Measurements from ENCODE around the gene MARK3. TPM values are rescaled to one million over a fixed set of nuclear protein-coding genes. Genes with fewer than 3 reads are reported as not detected.

MARK3 gene
- total RNA-seq, 2 experiments from 2014 or later = 107 TPM

GRCh38 chr14:103460415-103460814 is 75.2 kb downstream of the MARK3 start:
- CTCF ChIA-PET = interaction anchor here (2.5 kb wide), 1 partner anchor 69 kb away, joined by 8 read pairs; no protein-coding TSS in a partner anchor
- Histone ChIP-seq H3K27ac (ENCODE audit: low read depth in 1 of 2, low read length in 2 of 2) (no peak overlapping the region), H3K27me3 (ENCODE audit: control insufficient read depth in 1 of 2, insufficient read depth in 2 of 2, low read length in 2 of 2) (no peaks in the 10 kb centered on the region), H3K4me3 (ENCODE audit: low read length) (no peak overlapping the region), H3K4me1 (ENCODE audit: insufficient read depth, low read length) (peaks cover 7% of the 10 kb centered on the region), H3K36me3 (ENCODE audit: insufficient read depth, low read length) (peaks cover 43% of the 10 kb centered on the region), H3K9me3 (ENCODE audit: control insufficient read depth in 1 of 2, insufficient read depth in 1 of 2, low read length in 2 of 2) (no peaks in the 10 kb centered on the region)
- TF ChIP-seq, protein P1, sequence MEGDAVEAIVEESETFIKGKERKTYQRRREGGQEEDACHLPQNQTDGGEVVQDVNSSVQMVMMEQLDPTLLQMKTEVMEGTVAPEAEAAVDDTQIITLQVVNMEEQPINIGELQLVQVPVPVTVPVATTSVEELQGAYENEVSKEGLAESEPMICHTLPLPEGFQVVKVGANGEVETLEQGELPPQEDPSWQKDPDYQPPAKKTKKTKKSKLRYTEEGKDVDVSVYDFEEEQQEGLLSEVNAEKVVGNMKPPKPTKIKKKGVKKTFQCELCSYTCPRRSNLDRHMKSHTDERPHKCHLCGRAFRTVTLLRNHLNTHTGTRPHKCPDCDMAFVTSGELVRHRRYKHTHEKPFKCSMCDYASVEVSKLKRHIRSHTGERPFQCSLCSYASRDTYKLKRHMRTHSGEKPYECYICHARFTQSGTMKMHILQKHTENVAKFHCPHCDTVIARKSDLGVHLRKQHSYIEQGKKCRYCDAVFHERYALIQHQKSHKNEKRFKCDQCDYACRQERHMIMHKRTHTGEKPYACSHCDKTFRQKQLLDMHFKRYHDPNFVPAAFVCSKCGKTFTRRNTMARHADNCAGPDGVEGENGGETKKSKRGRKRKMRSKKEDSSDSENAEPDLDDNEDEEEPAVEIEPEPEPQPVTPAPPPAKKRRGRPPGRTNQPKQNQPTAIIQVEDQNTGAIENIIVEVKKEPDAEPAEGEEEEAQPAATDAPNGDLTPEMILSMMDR (IDR thresholded peaks at IDR 0.05) = no peak
- H3K27ac Mint-ChIP-seq = peak overlapping the region; percentile 50
- POLR2A ChIA-PET = interaction anchor here (0.7 to 1.1 kb wide), 2 partner anchors 9 to 111 kb away, joined by 3 read pairs; no protein-coding TSS in a partner anchor
- H3K4me3 Mint-ChIP-seq = peak overlapping the region; percentile 52
- H3K9me3 Mint-ChIP-seq = no peaks in the 10 kb centered on the region
- peak in 3 of 14 experiments; percentile 16 to 22 (median 16) for DNase-seq
- H3K27me3 Mint-ChIP-seq = no peaks in the 10 kb centered on the region
- peaks cover 69% of the 10 kb centered on the region for H3K36me3 Mint-ChIP-seq (ENCODE audit: low read depth)
- peaks cover 36% of the 10 kb centered on the region for H3K4me1 Mint-ChIP-seq (ENCODE audit: low read depth)
- peak; percentile 60 for ATAC-seq (ENCODE audit: poor library complexity)
- intact Hi-C loops (cut with DNase I, micrococcal nuclease) = no loop called here

- peak overlapping the region; percentile 1 for H3K27ac Mint-ChIP-seq
- Histone ChIP-seq H3K4me3 (ENCODE audit: low read length) (no peak overlapping the region), H3K27ac (ENCODE audit: low read depth in 1 of 2, low read length in 2 of 2) (no peak overlapping the region), H3K9me3 (ENCODE audit: control insufficient read depth in 1 of 2, insufficient read depth in 1 of 2, low read length in 2 of 2) (no peaks in the 10 kb centered on the region), H3K4me1 (ENCODE audit: insufficient read depth, low read length) (peaks cover 3% of the 10 kb centered on the region), H3K36me3 (ENCODE audit: insufficient read depth, low read length) (peaks cover 49% of the 10 kb centered on the region), H3K27me3 (ENCODE audit: control insufficient read depth in 1 of 2, insufficient read depth in 2 of 2, low read length in 2 of 2) (no peaks in the 10 kb centered on the region)
- intact Hi-C loops (cut with DNase I, micrococcal nuclease) = no loop called here
- no peak overlapping the region for H3K4me3 Mint-ChIP-seq
- peaks cover 25% of the 10 kb centered on the region for H3K4me1 Mint-ChIP-seq (ENCODE audit: low read depth)
- H3K36me3 Mint-ChIP-seq (ENCODE audit: low read depth) = peaks cover 74% of the 10 kb centered on the region
- H3K27me3 Mint-ChIP-seq = no peaks in the 10 kb centered on the region
- TF ChIP-seq, protein P1 (IDR thresholded peaks at IDR 0.05) = no peak
- no peaks in the 10 kb centered on the region for H3K9me3 Mint-ChIP-seq
- ATAC-seq (ENCODE audit: poor library complexity) (no peak), DNase-seq (no peak)
- ChIA-PET POLR2A (no interaction called here), CTCF (no interaction called here)
Observed at GRCh38 chr14:103463149-103463548, 77.9 kb downstream of the MARK3 start.

DNA sequence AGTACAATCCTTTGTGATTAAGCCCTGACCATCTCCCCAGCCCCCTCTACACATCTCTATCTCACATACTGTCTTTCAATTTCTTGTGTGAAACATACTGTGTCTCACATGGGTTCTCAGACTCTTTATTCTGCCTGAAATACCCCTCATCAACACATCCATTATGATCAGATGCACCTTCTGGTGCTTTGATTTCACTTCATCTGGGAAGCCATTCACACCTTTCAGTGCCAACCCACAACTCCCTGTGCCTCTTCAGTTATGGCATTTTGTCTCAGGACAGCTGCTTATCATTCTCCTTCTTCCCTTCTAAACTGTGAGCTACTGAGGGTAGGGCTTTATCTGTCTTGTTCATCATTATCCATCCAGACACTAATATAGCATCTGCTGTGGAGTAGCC is 78.6 kb downstream of the MARK3 start:
- CTCF ChIA-PET = no interaction called here
- H3K4me3 Mint-ChIP-seq = no peak overlapping the region
- H3K9me3 Mint-ChIP-seq = no peaks in the 10 kb centered on the region
- H3K4me1 Mint-ChIP-seq (ENCODE audit: low read depth) = peaks cover 25% of the 10 kb centered on the region
- H3K4me3 ChIP-seq (ENCODE audit: low read length) = no peak overlapping the region
- DNase-seq = no peak
- POLR2A ChIA-PET = interaction anchor here (1.0 kb wide), 1 partner anchor 130 kb away, joined by 3 read pairs; the partner anchor contains the start of gene EIF5
- peaks cover 53% of the 10 kb centered on the region for H3K36me3 ChIP-seq (ENCODE audit: insufficient read depth, low read length)
- H3K27me3 ChIP-seq (ENCODE audit: control insufficient read depth in 1 of 2, insufficient read depth in 2 of 2, low read length in 2 of 2) = no peaks in the 10 kb centered on the region
- peaks cover 80% of the 10 kb centered on the region for H3K36me3 Mint-ChIP-seq (ENCODE audit: low read depth)
- intact Hi-C loops (cut with DNase I, micrococcal nuclease) = no loop called here
- H3K27ac ChIP-seq (ENCODE audit: low read depth in 1 of 2, low read length in 2 of 2) = no peak overlapping the region
- H3K4me1 ChIP-seq (ENCODE audit: insufficient read depth, low read length) = peaks cover 3% of the 10 kb centered on the region
- H3K9me3 ChIP-seq (ENCODE audit: control insufficient read depth in 1 of 2, insufficient read depth in 1 of 2, low read length in 2 of 2) = no peaks in the 10 kb centered on the region
- H3K27ac Mint-ChIP-seq = peak overlapping the region; percentile 1
- no peak for ATAC-seq (ENCODE audit: poor library complexity)
- no peaks in the 10 kb centered on the region for H3K27me3 Mint-ChIP-seq
- TF ChIP-seq, protein P1 (IDR thresholded peaks at IDR 0.05) = no peak
